ENCODE data around the gene RHOBTB1. TPM values are rescaled to one million over a fixed set of nuclear protein-coding genes. Genes with fewer than 3 reads are reported as not detected.

RHOBTB1 gene
- total and polyA plus RNA-seq, 9 of the 15 experiments (the other 6 are each of a cell fraction or from before 2014, with no cell fraction given) = 1.7 to 11.7 (median 9.3) TPM

DNA sequence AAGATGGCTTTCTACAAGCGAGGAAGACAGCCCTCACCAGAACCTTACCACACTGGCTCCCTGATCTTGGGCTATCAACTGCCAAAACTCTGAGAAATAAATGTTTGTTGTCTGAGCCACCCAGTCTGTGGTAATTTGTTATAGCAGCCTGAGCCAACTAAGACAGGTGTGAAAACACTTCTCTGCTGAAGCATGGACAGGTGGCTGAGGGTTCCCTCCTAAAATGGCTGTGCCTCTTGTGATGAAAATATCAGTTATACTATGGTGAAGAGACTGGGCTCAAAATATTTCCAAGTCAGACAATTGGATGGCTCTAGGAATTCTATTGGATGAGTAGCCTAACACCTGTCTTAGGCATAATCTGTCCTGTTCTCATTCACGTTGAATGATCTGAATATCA lies 87.6 kb downstream of the RHOBTB1 start:
- no peak overlapping the region for H3K9ac ChIP-seq (ENCODE audit: insufficient read depth in 1 of 2, low read depth in 2 of 2, low read length in 2 of 2)
- no peaks in the 10 kb centered on the region for H3K9me3 ChIP-seq (replicated peaks; ENCODE audit: control insufficient read depth, insufficient read depth, low read depth, low read length)
- CTCF ChIA-PET (ENCODE audit: low intra/inter-chr PET ratio) = no interaction called here
- H3K4me1 ChIP-seq (replicated peaks in 1 of 2; ENCODE audit: control insufficient read depth in 2 of 2, insufficient read depth in 2 of 2, low read length in 2 of 2) = no peaks in the 10 kb centered on the region
- H3K27ac ChIP-seq (ENCODE audit: extremely low read depth, low read depth, low read length) = no peak overlapping the region
- DNase-seq (ENCODE audit: extremely low read depth in 1 of 4, low spot score in 3 of 4) (no peak), FAIRE-seq (no peak), ATAC-seq (no peak)
- H3K79me2 ChIP-seq (ENCODE audit: control insufficient read depth, insufficient read depth, low read length) = no peaks in the 10 kb centered on the region
- BruUV-seq (replicated peaks) = no TSS peak
- no peak overlapping the region for H2AFZ ChIP-seq (ENCODE audit: low read depth, low read length)
- in situ Hi-C loops (cut with MboI) (no loop called here), intact Hi-C loops (cut with micrococcal nuclease) (no loop called here)
- H3K9me1 ChIP-seq (ENCODE audit: control insufficient read depth, insufficient read depth, low read length) = no peaks in the 10 kb centered on the region
- peaks cover 0 to 2% of the 10 kb centered on the region in 2 experiments; a peak in 1 of 5 replicates for H3K27me3 ChIP-seq (ENCODE audit: control insufficient read depth in 2 of 2, insufficient read depth in 2 of 2, low read length in 2 of 2)
- no peaks in the 10 kb centered on the region for H3K36me3 ChIP-seq (ENCODE audit: control insufficient read depth, insufficient read depth, low read length)
- TF ChIP-seq ZNF212 (CRISPR knock-in tag; IDR thresholded peaks at IDR 0.05) = no peak
- peak in 1 of 3 experiments; percentile 52 for TF ChIP-seq YY1 (IDR thresholded peaks at IDR 0.05; ENCODE audit: borderline replicate concordance in 1 of 3, control insufficient read depth in 1 of 3, extremely low read depth in 1 of 3, insufficient read depth in 3 of 3, insufficient read length in 1 of 3, insufficient replicate concordance in 2 of 3, low read depth in 1 of 3, low read length in 2 of 3)
- no peak for TF ChIP-seq PML (IDR thresholded peaks at IDR 0.05; ENCODE audit: low read length)
- H3K4me2 ChIP-seq (ENCODE audit: insufficient read depth, low read length) = no peak overlapping the region
- 13% methylated on average over 2 of the region's 2 CpGs for WGBS (ENCODE audit: insufficient coverage, low coverage, missing lambda C conversion rate)
- POLR2A ChIA-PET = interaction anchor here (0.7 kb wide), 1 partner anchor 594 kb away, joined by 6 read pairs; no protein-coding TSS in a partner anchor
- H4K20me1 ChIP-seq (replicated peaks; ENCODE audit: control insufficient read depth, insufficient read depth, low read length) = no peaks in the 10 kb centered on the region
- no peak overlapping the region for H3K4me3 ChIP-seq

DNA sequence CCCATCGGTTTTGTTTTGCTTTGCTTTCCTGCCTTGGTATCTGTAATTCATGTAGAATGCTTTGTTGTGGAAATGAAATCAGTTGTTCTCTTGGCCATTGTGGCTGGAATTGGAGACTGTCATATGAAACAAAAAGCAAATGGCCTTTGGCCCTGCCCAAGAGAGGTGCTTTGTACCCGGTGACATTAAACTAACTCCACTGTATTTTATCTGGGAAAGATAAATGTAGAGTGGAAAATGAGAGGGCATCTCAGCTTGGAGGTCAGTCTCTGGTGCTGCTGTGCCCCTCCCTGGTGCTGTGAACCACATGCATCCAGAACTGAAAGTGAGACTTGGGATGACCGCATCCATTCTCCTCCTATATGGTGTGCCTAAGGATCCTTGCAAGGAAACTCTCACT lies 90.3 kb downstream of the RHOBTB1 start:
- CTCF ChIA-PET (ENCODE audit: low intra/inter-chr PET ratio) = no interaction called here
- BruUV-seq (replicated peaks) = no TSS peak
- FAIRE-seq = no peak
- Histone ChIP-seq H3K27me3 (ENCODE audit: control insufficient read depth in 2 of 2, insufficient read depth in 2 of 2, low read length in 2 of 2) (peaks cover 0 to 2% of the 10 kb centered on the region in 2 experiments; a peak in 1 of 5 replicates), H2AFZ (ENCODE audit: low read depth, low read length) (no peak overlapping the region), H3K36me3 (ENCODE audit: control insufficient read depth, insufficient read depth, low read length) (no peaks in the 10 kb centered on the region), H3K9ac (ENCODE audit: insufficient read depth in 1 of 2, low read depth in 2 of 2, low read length in 2 of 2) (no peak overlapping the region), H3K4me1 (replicated peaks in 1 of 2; ENCODE audit: control insufficient read depth in 2 of 2, insufficient read depth in 2 of 2, low read length in 2 of 2) (no peaks in the 10 kb centered on the region), H3K79me2 (ENCODE audit: control insufficient read depth, insufficient read depth, low read length) (no peaks in the 10 kb centered on the region), H3K9me3 (replicated peaks; ENCODE audit: control insufficient read depth, insufficient read depth, low read depth, low read length) (no peaks in the 10 kb centered on the region), H3K27ac (ENCODE audit: extremely low read depth, low read depth, low read length) (no peak overlapping the region), H4K20me1 (replicated peaks; ENCODE audit: control insufficient read depth, insufficient read depth, low read length) (no peaks in the 10 kb centered on the region), H3K4me3 (no peak overlapping the region), H3K9me1 (ENCODE audit: control insufficient read depth, insufficient read depth, low read length) (no peaks in the 10 kb centered on the region), H3K4me2 (ENCODE audit: insufficient read depth, low read length) (no peak overlapping the region)
- no peak for TF ChIP-seq MEF2A (IDR thresholded peaks at IDR 0.05; ENCODE audit: control insufficient read depth, low read depth, low read length)
- TF ChIP-seq, protein P1, sequence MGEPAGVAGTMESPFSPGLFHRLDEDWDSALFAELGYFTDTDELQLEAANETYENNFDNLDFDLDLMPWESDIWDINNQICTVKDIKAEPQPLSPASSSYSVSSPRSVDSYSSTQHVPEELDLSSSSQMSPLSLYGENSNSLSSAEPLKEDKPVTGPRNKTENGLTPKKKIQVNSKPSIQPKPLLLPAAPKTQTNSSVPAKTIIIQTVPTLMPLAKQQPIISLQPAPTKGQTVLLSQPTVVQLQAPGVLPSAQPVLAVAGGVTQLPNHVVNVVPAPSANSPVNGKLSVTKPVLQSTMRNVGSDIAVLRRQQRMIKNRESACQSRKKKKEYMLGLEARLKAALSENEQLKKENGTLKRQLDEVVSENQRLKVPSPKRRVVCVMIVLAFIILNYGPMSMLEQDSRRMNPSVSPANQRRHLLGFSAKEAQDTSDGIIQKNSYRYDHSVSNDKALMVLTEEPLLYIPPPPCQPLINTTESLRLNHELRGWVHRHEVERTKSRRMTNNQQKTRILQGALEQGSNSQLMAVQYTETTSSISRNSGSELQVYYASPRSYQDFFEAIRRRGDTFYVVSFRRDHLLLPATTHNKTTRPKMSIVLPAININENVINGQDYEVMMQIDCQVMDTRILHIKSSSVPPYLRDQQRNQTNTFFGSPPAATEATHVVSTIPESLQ (CRISPR knock-in tag; IDR thresholded peaks at IDR 0.05) = no peak
- no peak for TF ChIP-seq MAZ (CRISPR knock-in tag; conservative IDR thresholded peaks at IDR 0.05 in 1 of 2, IDR thresholded peaks at IDR 0.05 in 1 of 2)
- TF ChIP-seq POLR2B (IDR thresholded peaks at IDR 0.05; ENCODE audit: low read depth, partially characterized antibody) = no peak
- intact Hi-C loops (cut with micrococcal nuclease) = no loop called here
- no peak for DNase-seq (ENCODE audit: extremely low read depth in 1 of 4, low spot score in 3 of 4)
- in situ Hi-C loops (cut with MboI) = no loop called here
- 21% methylated on average over 3 of the region's 3 CpGs for WGBS (ENCODE audit: insufficient coverage, low coverage, missing lambda C conversion rate)
- ATAC-seq = no peak
- POLR2A ChIA-PET = interaction anchor here (0.5 kb wide), 1 partner anchor 17 kb away, joined by 3 read pairs; no protein-coding TSS in a partner anchor

Data from K562 (cell line).